ENCODE data around the gene CEACAM7. TPM values are rescaled to one million over a fixed set of nuclear protein-coding genes. Genes with fewer than 3 reads are reported as not detected.

The CEACAM7 gene
- total RNA-seq, 4 donors from 2014 or later = 1.3 TPM; not detected in 3

DNA sequence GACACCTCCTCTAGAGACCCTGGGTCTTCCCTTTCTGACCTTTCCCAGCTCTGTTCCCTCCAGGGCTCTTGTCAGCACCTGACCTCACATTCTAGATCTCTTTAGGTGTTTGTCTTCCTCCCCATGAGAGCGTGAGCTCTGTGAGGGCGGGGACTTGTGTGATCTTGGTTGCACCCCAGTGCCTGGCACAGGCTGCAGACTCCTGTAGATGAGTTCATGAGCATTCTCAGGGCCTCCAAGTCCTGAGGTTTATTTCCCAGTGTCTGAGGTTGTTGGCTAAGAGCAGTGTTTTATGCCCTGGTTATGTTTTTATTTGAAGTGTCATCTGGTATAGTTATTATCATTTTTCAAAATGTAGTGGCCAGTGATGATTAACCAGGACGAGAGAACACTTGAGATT lies 61.8 kb downstream of the CEACAM7 start:
- TF ChIP-seq, protein P1, sequence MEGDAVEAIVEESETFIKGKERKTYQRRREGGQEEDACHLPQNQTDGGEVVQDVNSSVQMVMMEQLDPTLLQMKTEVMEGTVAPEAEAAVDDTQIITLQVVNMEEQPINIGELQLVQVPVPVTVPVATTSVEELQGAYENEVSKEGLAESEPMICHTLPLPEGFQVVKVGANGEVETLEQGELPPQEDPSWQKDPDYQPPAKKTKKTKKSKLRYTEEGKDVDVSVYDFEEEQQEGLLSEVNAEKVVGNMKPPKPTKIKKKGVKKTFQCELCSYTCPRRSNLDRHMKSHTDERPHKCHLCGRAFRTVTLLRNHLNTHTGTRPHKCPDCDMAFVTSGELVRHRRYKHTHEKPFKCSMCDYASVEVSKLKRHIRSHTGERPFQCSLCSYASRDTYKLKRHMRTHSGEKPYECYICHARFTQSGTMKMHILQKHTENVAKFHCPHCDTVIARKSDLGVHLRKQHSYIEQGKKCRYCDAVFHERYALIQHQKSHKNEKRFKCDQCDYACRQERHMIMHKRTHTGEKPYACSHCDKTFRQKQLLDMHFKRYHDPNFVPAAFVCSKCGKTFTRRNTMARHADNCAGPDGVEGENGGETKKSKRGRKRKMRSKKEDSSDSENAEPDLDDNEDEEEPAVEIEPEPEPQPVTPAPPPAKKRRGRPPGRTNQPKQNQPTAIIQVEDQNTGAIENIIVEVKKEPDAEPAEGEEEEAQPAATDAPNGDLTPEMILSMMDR (IDR thresholded peaks at IDR 0.05; ENCODE audit: low read depth) = no peak

DNA sequence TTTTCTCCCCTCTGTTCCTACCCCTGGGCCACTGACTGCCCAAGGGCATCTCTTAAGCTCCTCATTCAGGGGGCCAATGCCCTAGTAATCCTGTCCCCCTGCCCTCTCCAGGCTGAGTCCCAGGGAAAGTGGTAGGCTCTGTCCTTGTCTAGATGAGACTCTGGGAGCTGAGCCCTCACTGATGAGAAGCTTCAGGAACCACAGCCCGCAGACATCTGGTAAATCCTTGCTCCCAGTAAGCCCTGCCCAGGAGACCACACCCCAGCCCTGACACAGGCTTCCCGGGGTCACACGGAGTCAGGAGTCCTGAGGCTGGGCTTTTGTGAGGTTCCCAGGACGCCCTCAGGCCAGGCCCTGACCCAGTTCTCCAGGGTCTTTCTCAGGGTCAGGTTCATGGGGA lies 63.1 kb downstream of the CEACAM7 start:
- TF ChIP-seq, protein P1 (IDR thresholded peaks at IDR 0.05; ENCODE audit: low read depth) = no peak

DNA sequence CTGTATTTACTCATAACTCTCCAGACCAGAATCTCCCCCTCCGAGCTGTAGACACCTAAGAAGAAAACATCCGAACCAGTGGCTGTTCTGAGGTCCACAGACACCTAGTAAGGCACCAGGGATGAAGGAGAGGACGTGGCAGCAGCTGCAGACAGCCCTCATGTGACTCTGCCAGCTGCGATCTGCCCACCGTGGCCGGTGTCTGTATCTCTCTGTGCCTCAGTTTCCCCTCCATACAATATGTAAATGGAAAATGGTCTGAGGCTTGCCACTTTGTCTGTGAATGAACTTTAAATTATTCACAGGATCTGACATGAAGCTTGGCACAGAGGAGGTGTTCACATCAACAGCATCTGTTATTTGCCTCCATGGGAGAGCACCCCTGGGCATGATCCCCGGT lies 63.6 kb downstream of the CEACAM7 start:
- TF ChIP-seq, protein P1 (IDR thresholded peaks at IDR 0.05; ENCODE audit: low read depth) = no peak

DNA sequence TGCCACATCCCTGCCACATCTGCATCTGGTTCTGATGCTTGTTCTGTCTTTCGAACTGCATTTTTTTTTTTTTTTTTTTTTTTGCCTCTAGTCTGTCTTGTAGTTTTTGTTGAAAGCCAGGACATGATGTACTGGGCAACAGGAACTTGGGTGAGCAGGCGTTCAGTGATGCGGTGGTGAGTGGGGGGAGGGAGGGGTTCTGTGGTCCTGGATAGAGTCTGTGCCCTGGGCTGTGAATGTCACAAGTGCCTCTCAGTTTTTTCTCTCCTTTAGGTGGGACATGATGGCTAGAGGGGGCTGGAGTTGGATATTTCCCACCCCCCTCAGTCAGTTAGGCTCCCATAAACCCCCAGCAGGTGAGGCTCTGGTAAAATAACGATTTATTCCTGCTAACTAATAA lies 64.7 kb downstream of the CEACAM7 start:
- TF ChIP-seq, protein P1 (IDR thresholded peaks at IDR 0.05; ENCODE audit: low read depth) = no peak

Small RNA genes lying within 50 kb of the gene (small RNA-seq; reads per million reads assigned to genes)
- not detected for gene AC243960.4

Other genes with a start within 250 kb of the CEACAM7 start
- 10 to 100 TPM; 19.9 to 33.9 (median 24.7) TPM for gene DMAC2, start 248.4 kb downstream of the CEACAM7 start, total RNA-seq
- not detected for gene ERICH4, start 245.1 kb downstream of the CEACAM7 start, total RNA-seq
- 1 to 10 TPM in 2 of 4 donors, not detected in 2; 1.1 to 3.1 TPM for gene CEACAM21, start 112.1 kb downstream of the CEACAM7 start, total RNA-seq
- gene CEACAM4, start 61.2 kb downstream of the CEACAM7 start, total RNA-seq = 1 to 10 TPM in 3 of 4 donors, not detected in 1; 1.9 to 3.6 (median 2.6) TPM
- 1 to 10 TPM in 1 of 4 donors, under 1 TPM in 1, not detected in 2; 0.17 to 1.6 TPM for gene CEACAM5, start 20.4 kb upstream of the CEACAM7 start, total RNA-seq
- gene CEACAM6, start 67.3 kb upstream of the CEACAM7 start, total RNA-seq = not detected
- under 1 TPM in 1 of 4 donors, not detected in 3; 0.68 TPM for gene CEACAM3, start 108.3 kb upstream of the CEACAM7 start, total RNA-seq
- not detected for gene LYPD4, start 156.4 kb upstream of the CEACAM7 start, total RNA-seq
- gene DMRTC2, start 156.8 kb upstream of the CEACAM7 start, total RNA-seq = not detected
- gene RPS19, start 172.0 kb upstream of the CEACAM7 start, total RNA-seq = 100 to 1,000 TPM; 653 to 927 (median 891) TPM
- under 1 TPM in 1 of 4 donors, not detected in 3; 0.51 TPM for gene CD79A, start 189.0 kb upstream of the CEACAM7 start, total RNA-seq
- 100 to 1,000 TPM in 1 of 4 donors, 10 to 100 TPM in 3; 34.1 to 106 (median 53.9) TPM for gene ARHGEF1, start 194.9 kb upstream of the CEACAM7 start, total RNA-seq
- gene ERFL, start 240.2 kb upstream of the CEACAM7 start, total RNA-seq = under 1 TPM in 1 of 4 donors, not detected in 3; 0.22 TPM